HepG2 (cell line): Measurements from ENCODE around the gene RBM18. TPM values are rescaled to one million over a fixed set of nuclear protein-coding genes. Genes with fewer than 3 reads are reported as not detected.

ENCODE experiments used
- ATAC-seq: fragments of 200-7000 bp; cut with Tn5 transposase; 3 replicates; pipeline ENCODE4 v1.9.1; 2020; ENCODE audit warnings: mild to moderate bottlenecking, moderate library complexity
- BruUV-seq: library from RNA; stranded (reverse); fragments of 400-500 nt; replicated peaks from 2 replicates; lab custom pipeline; 2021; lab: Mats Ljungman, UMichigan
- CTCF ChIA-PET: fragments of 300-600 bp; formaldehyde crosslinking; extraction: SDS; loops from one replicate; lab custom pipeline; 2021; ENCODE audit warnings: low total read pairs, inconsistent platforms, low intra/inter-chr PET ratio; lab: Yijun Ruan, JAX
- POLR2A ChIA-PET: fragments of 350-600 bp; sonication (Branson Sonifier 250); formaldehyde crosslinking; loops from one replicate; lab custom pipeline; 2020; ENCODE audit warnings: antibody characterized with exemption, inconsistent platforms; lab: Yijun Ruan, JAX
- DNase-seq: peaks from one replicate; pipeline ENCODE4 v3.0.0-alpha.2; 2015; ENCODE audit warnings: low spot score
- FAIRE-seq: peaks from 3 replicates; lab custom pipeline; 2011; peaks lifted over from hg19 to GRCh38; lab: Jason Lieb, UNC
- H2AFZ ChIP-seq: one replicate; pipeline ENCODE4 v1.6.1; 2011; ENCODE audit warnings: low read length, inconsistent platforms
- H3K27ac ChIP-seq: fragments of 300-600 bp; 3 replicates; pipeline ENCODE4 v1.8.0; 2011; ENCODE audit warnings: mixed run types, mild to moderate bottlenecking, mixed read lengths, low read length, inconsistent platforms; ENCODE audit not compliant: insufficient read depth; ENCODE audit errors: extremely low read length
- H3K27me3 ChIP-seq, 2 experiments: fragments of 200-600 bp in 1 of 2; 2 replicates in 1 of 2; 3 replicates in 1 of 2; pipeline versions ENCODE4 v1.6.0 to v1.8.0; 2011; ENCODE audit warnings: low read length in 2 of 2, mild to moderate bottlenecking in 2 of 2, moderate library complexity in 2 of 2, inconsistent platforms in 1 of 2; ENCODE audit not compliant: insufficient read depth in 2 of 2, control insufficient read depth in 1 of 2
- H3K36me3 ChIP-seq, 2 experiments: fragments of 200-600 bp in 1 of 2; replicated peaks in 1 of 2; 2 replicates in 1 of 2; 3 replicates in 1 of 2; pipeline versions ENCODE4 v1.5.1 to v1.8.0; 2011; ENCODE audit warnings: low read length in 2 of 2, inconsistent platforms in 1 of 2; ENCODE audit not compliant: insufficient read depth in 2 of 2, control insufficient read depth in 1 of 2
- H3K4me1 ChIP-seq: 2 replicates; pipeline ENCODE4 v1.5.1; 2012; ENCODE audit warnings: low read length, inconsistent platforms; ENCODE audit not compliant: insufficient read depth
- H3K4me2 ChIP-seq: 2 replicates; pipeline ENCODE4 v1.6.0; 2011; ENCODE audit warnings: low read depth, low read length, inconsistent platforms
- H3K4me3 ChIP-seq, 3 experiments: fragments of 200-600 bp in 1 of 3; sonication (generic), shearing (Covaris generic) in 1 of 3; replicated peaks in 1 of 3; 2 replicates each; pipeline ENCODE4 v1.5.1; 2011 to 2016; ENCODE audit warnings: low read length in 3 of 3, inconsistent platforms in 2 of 3, low read depth in 2 of 3, mild to moderate bottlenecking in 2 of 3, control low read depth in 1 of 3, mixed read lengths in 1 of 3; ENCODE audit not compliant: insufficient read depth in 1 of 3
- H3K79me2 ChIP-seq: one replicate; pipeline ENCODE4 v1.6.1; 2011; ENCODE audit warnings: low read length, inconsistent platforms; ENCODE audit not compliant: insufficient read depth
- H3K9ac ChIP-seq: 2 replicates; pipeline ENCODE4 v1.6.0; 2011; ENCODE audit warnings: mild to moderate bottlenecking, low read depth, low read length, inconsistent platforms; ENCODE audit not compliant: insufficient read depth
- H3K9me3 ChIP-seq: 2 replicates; pipeline ENCODE4 v1.5.1; 2012; ENCODE audit warnings: mild to moderate bottlenecking, low read length
- H4K20me1 ChIP-seq: 2 replicates; pipeline ENCODE4 v1.6.0; 2011; ENCODE audit warnings: inconsistent platforms, mild to moderate bottlenecking, low read length, moderate library complexity; ENCODE audit not compliant: insufficient read depth
- ASH2L ChIP-seq: fragments of 300-600, 200-600 bp; sonication (generic); IDR thresholded peaks from 2 replicates; pipeline ENCODE4 v1.7.0; 2017; ENCODE audit warnings: low read depth, mild to moderate bottlenecking, moderate library complexity, mixed read lengths, low read length; ENCODE audit not compliant: insufficient read length
- MBD4 ChIP-seq: IDR thresholded peaks from 2 replicates; pipeline ENCODE4 v1.6.1; 2012; ENCODE audit warnings: low read length, inconsistent platforms, borderline replicate concordance
- MBNL3 ChIP-seq: fragments of 250-450 bp; sonication (Bioruptor Pico); conservative IDR thresholded peaks from 2 replicates; pipeline ENCODE4 v1.8.0; 2022; ENCODE audit warnings: mild to moderate bottlenecking, inconsistent platforms
- NR2C2 ChIP-seq: sonication (generic); formaldehyde crosslinking; IDR thresholded peaks from 2 replicates; pipeline ENCODE4 v1.4.0; 2020; ENCODE audit warnings: missing genetic modification reagents, mild to moderate bottlenecking, moderate library complexity, borderline replicate concordance
- ZNF121 ChIP-seq: sonication (generic); formaldehyde crosslinking; IDR thresholded peaks from 2 replicates; pipeline ENCODE4 v1.5.0; 2020; ENCODE audit warnings: mild to moderate bottlenecking, missing genetic modification reagents
- ZNF136 ChIP-seq: sonication (generic); formaldehyde crosslinking; IDR thresholded peaks from 2 replicates; pipeline ENCODE4 v1.8.1; 2022; ENCODE audit warnings: low read depth, mild to moderate bottlenecking, moderate library complexity, missing genetic modification reagents
- ZNF17 ChIP-seq: sonication (generic); formaldehyde crosslinking; IDR thresholded peaks from 2 replicates; pipeline ENCODE4 v1.5.0; 2020; ENCODE audit warnings: mild to moderate bottlenecking, missing genetic modification reagents
- ZNF207 ChIP-seq: fragments of 450-650 bp; IDR thresholded peaks from 2 replicates; pipeline ENCODE4 v1.6.1; 2016; ENCODE audit warnings: antibody characterized with exemption, borderline replicate concordance
- ZNF770 ChIP-seq: sonication (generic); formaldehyde crosslinking; IDR thresholded peaks from 2 replicates; pipeline ENCODE4 v1.5.0; 2020; ENCODE audit warnings: mild to moderate bottlenecking, missing genetic modification reagents
- WGBS: methylation state at CpG from one replicate; pipeline ENCODE4 v1.1.6; 2017; ENCODE audit warnings: low lambda C conversion rate; 5-methylcytosine and 5-hydroxymethylcytosine counted together
- in situ Hi-C: cut with HindIII; loops from 2 replicates; pipeline ENCODE4 v1.10.0; 2017; ENCODE audit warnings: low pct_unique_long_range_greater_than_20kb; ENCODE audit not compliant: extremely low pct_ligation_motif_present
- intact Hi-C: fragments of 100-400 bp; cut with micrococcal nuclease; formaldehyde crosslinking; loops from one replicate; pipeline ENCODE4 v1.10.0; 2022; ENCODE audit not compliant: unreplicated experiment
- polyA plus RNA-seq, 8 experiments: library from polyadenylated mRNA; depleted of rRNA in 3 of 8; stranded (reverse) in 7 of 8; unstranded in 1 of 8; fragments of >200 nt; fragmentation: Illumina TruSeq in 4 of 8; extraction: Trizol in 4 of 8; gene quantifications; 2 replicates each; pipeline versions ENCODE4 v1.2.1 to v1.2.3, GENCODE V29; 2011 to 2016; ENCODE audit warnings: low read depth in 4 of 8, missing spikeins in 1 of 8, mixed read lengths in 1 of 8; ENCODE audit not compliant: insufficient read depth in 1 of 8
- total RNA-seq, 5 experiments: library from RNA; depleted of rRNA; stranded (reverse); fragments of >200 nt; fragmentation: Illumina TruSeq; extraction: Trizol; gene quantifications; 2 replicates each; pipeline ENCODE4 v1.2.3, GENCODE V29; 2016; ENCODE audit warnings: low read depth in 1 of 5

The RBM18 gene
- total and polyA plus RNA-seq, 2 of the 13 experiments (the other 11 are each of a cell fraction or from before 2014, with no cell fraction given): 12.6 to 16.6 TPM

- no peak for TF ChIP-seq ZNF136 (CRISPR knock-in tag)
- no peak for TF ChIP-seq ASH2L
- TF ChIP-seq NR2C2 (CRISPR knock-in tag): no peak
- TF ChIP-seq ZNF17 (CRISPR knock-in tag): no peak
- no peak for TF ChIP-seq ZNF207
- no peak for TF ChIP-seq MBD4
- no peak for TF ChIP-seq MBNL3 (CRISPR knock-in tag)
- no peak for TF ChIP-seq ZNF770 (CRISPR knock-in tag)
- TF ChIP-seq ZNF121: no peak
- POLR2A ChIA-PET: no interaction called here
- 92% methylated on average over 5 of the region's 5 CpGs for WGBS
Observed at GRCh38 chr9:122302237-122303093, 37.8 kb upstream of the RBM18 start.

More at GRCh38 chr9:122302237-122303093, 37.8 kb upstream of the RBM18 start:
- no peaks in the 10 kb centered on the region for H3K27me3 ChIP-seq
- ATAC-seq (no peak), DNase-seq (no peak), FAIRE-seq (no peak)
- no peaks in the 10 kb centered on the region for H3K79me2 ChIP-seq
- BruUV-seq: no TSS peak
- in situ Hi-C loops (no loop called here), intact Hi-C loops (no loop called here)
- no peak overlapping the region for H3K9ac ChIP-seq
- H3K9me3 ChIP-seq: no peaks in the 10 kb centered on the region
- H3K27ac ChIP-seq: no peak overlapping the region
- no peak overlapping the region for H2AFZ ChIP-seq
- H3K36me3 ChIP-seq: peaks cover 15 to 53% of the 10 kb centered on the region in 2 experiments
- H3K4me1 ChIP-seq: no peaks in the 10 kb centered on the region
- H3K4me3 ChIP-seq: no peak overlapping the region
- no peak overlapping the region for H3K4me2 ChIP-seq
- CTCF ChIA-PET: no interaction called here
- no peaks in the 10 kb centered on the region for H4K20me1 ChIP-seq
